BJ (cell line): ENCODE data around the gene MON1A. TPM values are rescaled to one million over a fixed set of nuclear protein-coding genes. Genes with fewer than 3 reads are reported as not detected.

Source experiments
- CTCF ChIA-PET: fragments of 350-600 bp; formaldehyde crosslinking; extraction: SDS; loops from one replicate; lab custom pipeline; 2021; ENCODE audit warnings: antibody characterized with exemption, inconsistent platforms; lab: Yijun Ruan, JAX
- POLR2A ChIA-PET: fragments of 300-600 bp; sonication (Branson Sonifier 250); formaldehyde crosslinking; extraction: SDS; loops from one replicate; lab custom pipeline; 2021; ENCODE audit warnings: antibody characterized with exemption; lab: Charles Lee
- DNase-seq: peaks from one replicate; pipeline ENCODE4 v3.0.0-alpha.2; 2011; ENCODE audit warnings: low read depth
- H3K27me3 ChIP-seq: 2 replicates; pipeline ENCODE4 v1.6.0; 2011; ENCODE audit warnings: low read length; ENCODE audit not compliant: control insufficient read depth, insufficient read depth
- H3K36me3 ChIP-seq: 2 replicates; pipeline ENCODE4 v1.5.1; 2011; ENCODE audit warnings: low read length; ENCODE audit not compliant: control insufficient read depth, insufficient read depth
- H3K4me3 ChIP-seq: 2 replicates; pipeline ENCODE4 v1.5.1; 2011; ENCODE audit warnings: low read depth, mild to moderate bottlenecking, control low read depth, low read length
- polyA plus RNA-seq: library from polyadenylated mRNA; depleted of rRNA; stranded (reverse); fragments of >200 nt; gene quantifications from 2 replicates; pipeline ENCODE4 v1.2.3, GENCODE V29; 2011
- TF ChIP-seq, protein P1 (sequence below): IDR thresholded peaks from 2 replicates; pipeline ENCODE4 v1.5.1; 2011; ENCODE audit warnings: low read depth, mild to moderate bottlenecking, control low read depth, inconsistent platforms, low read length, moderate library complexity; ENCODE audit not compliant: insufficient read depth

Gene MON1A
- polyA plus RNA-seq, 1 experiment = 14.1 TPM

- no peak for DNase-seq
- POLR2A ChIA-PET = no interaction called here
- TF ChIP-seq, protein P1, sequence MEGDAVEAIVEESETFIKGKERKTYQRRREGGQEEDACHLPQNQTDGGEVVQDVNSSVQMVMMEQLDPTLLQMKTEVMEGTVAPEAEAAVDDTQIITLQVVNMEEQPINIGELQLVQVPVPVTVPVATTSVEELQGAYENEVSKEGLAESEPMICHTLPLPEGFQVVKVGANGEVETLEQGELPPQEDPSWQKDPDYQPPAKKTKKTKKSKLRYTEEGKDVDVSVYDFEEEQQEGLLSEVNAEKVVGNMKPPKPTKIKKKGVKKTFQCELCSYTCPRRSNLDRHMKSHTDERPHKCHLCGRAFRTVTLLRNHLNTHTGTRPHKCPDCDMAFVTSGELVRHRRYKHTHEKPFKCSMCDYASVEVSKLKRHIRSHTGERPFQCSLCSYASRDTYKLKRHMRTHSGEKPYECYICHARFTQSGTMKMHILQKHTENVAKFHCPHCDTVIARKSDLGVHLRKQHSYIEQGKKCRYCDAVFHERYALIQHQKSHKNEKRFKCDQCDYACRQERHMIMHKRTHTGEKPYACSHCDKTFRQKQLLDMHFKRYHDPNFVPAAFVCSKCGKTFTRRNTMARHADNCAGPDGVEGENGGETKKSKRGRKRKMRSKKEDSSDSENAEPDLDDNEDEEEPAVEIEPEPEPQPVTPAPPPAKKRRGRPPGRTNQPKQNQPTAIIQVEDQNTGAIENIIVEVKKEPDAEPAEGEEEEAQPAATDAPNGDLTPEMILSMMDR = no peak
- Histone ChIP-seq H3K36me3 (no peaks in the 10 kb centered on the region), H3K4me3 (no peak overlapping the region), H3K27me3 (no peaks in the 10 kb centered on the region)
- CTCF ChIA-PET = interaction anchor here (1.1 kb wide), 1 partner anchor 10 kb away, joined by 4 read pairs; no protein-coding TSS in a partner anchor
Observed at GRCh38 chr3:49895791-49896190, 33.8 kb downstream of the MON1A start.

DNA sequence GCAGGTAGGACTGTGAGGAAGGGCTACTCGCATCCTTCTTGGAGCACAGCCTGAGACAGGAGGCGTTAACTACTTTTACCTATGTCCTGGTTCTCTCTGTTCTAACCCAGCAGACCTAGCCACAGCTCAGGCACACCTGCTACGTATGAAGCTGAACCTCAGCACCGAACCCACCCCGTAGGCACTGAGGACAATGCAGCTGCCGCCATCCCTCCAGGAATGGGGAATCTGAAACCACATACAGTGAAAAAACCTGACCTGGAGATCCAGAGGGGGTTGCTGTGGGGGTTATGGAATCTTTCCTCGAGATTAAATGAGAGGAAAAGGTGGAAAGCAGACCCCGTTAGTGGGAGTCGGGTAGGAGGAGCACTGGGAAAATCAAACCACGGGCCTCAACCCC, 40.3 kb downstream of the MON1A start:
- POLR2A ChIA-PET = no interaction called here
- DNase-seq = no peak
- TF ChIP-seq, protein P1 = no peak
- no peaks in the 10 kb centered on the region for H3K36me3 ChIP-seq
- CTCF ChIA-PET = interaction anchor here (1.0 kb wide), 1 partner anchor 8 kb away, joined by 3 read pairs; no protein-coding TSS in a partner anchor
- no peak overlapping the region for H3K4me3 ChIP-seq
- H3K27me3 ChIP-seq = no peaks in the 10 kb centered on the region

DNA sequence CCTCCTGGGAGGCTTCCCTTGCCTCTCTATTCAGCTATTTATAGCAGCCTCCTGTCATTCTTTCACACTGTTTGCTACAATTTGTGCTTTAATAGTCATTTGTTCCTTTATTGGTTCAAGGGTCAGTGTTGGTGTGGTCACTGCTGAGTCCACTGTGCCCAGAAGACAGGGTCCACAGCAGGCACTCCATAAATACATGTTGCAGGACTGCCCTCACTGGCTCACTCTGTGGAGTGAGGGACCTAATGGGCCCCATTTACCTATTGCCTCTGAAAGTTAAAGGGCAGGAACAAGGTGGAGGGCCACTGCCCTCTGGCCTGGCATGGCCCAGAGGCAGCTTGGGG, 42.7 kb downstream of the MON1A start:
- POLR2A ChIA-PET = no interaction called here
- CTCF ChIA-PET = no interaction called here
- TF ChIP-seq, protein P1 = no peak
- H3K27me3 ChIP-seq = peaks cover 7% of the 10 kb centered on the region
- DNase-seq = no peak
- no peak overlapping the region for H3K4me3 ChIP-seq
- no peaks in the 10 kb centered on the region for H3K36me3 ChIP-seq

DNA sequence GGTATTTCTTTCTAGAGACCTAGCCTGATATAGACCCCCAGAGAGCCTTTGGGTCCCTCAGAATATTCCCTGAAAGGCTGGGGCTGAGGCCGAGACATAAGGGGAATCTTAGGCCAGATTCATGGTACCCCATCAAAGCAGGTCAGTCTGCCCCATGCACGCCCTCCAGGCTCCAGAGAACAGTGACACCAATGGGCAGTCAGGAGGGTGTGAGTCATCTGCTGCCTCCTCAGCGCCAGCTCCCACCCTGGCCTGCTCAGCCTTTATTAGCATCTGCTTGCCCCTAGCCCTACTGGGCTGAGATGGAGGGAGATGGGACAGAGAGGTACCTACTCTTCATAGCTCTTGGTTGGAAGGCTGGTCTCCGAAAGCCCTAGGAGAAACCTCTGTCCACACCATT, 45.6 kb downstream of the MON1A start:
- TF ChIP-seq, protein P1 = no peak
- CTCF ChIA-PET = interaction anchor here (1.3 kb wide), 2 partner anchors 23 to 45 kb away, joined by 3 read pairs; no protein-coding TSS in a partner anchor
- no peaks in the 10 kb centered on the region for H3K36me3 ChIP-seq
- no peak for DNase-seq
- POLR2A ChIA-PET = no interaction called here
- H3K4me3 ChIP-seq = no peak overlapping the region
- peaks cover 16% of the 10 kb centered on the region for H3K27me3 ChIP-seq

- POLR2A ChIA-PET = no interaction called here
- TF ChIP-seq, protein P1 = no peak
- Histone ChIP-seq H3K27me3 (peaks cover 16% of the 10 kb centered on the region), H3K36me3 (no peaks in the 10 kb centered on the region), H3K4me3 (no peak overlapping the region)
- DNase-seq = no peak
- CTCF ChIA-PET = interaction anchor here (0.9 to 1.7 kb wide), 3 partner anchors 9 to 79 kb away, joined by 3 to 4 read pairs (median 4); partner anchors contain the start of gene INKA1
Observed at GRCh38 chr3:49882166-49882565, 47.4 kb downstream of the MON1A start.
